NCI-H748 treated with DMSO at 0.1 percent for 48 hours (cell line): Measurements from ENCODE around the gene BCL7C.
"Not testable (repeated sequence)": the region's sequence is repeated elsewhere in the genome, so short reads cannot be mapped to it uniquely, and the experiment has no call there.

ENCODE experiments used
- DNase-seq: peaks from one replicate; lab custom pipeline; 2025; lab: John Stamatoyannopoulos, UW

Gene BCL7C

DNA sequence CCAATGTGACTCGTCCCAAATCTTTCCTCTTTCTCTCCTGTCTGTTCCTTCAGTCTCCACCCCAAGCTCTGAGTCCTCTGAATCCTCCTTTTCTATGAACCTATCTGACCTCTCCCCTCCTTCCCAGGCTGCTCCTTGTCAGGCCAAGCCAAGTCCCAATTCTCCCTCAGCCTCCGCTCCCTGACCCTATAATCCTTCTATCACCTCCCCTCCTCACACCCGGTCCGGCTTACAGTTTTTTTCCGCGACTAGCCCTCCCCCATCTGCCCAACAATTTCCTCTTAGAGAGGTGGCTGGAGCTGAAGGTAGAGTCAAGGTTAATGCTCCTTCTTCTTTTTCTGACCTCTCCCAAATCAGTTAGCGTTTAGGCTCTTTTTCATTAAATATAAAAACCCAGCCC is 33.1 kb downstream of the BCL7C start:
- not testable (repeated sequence) for DNase-seq

DNA sequence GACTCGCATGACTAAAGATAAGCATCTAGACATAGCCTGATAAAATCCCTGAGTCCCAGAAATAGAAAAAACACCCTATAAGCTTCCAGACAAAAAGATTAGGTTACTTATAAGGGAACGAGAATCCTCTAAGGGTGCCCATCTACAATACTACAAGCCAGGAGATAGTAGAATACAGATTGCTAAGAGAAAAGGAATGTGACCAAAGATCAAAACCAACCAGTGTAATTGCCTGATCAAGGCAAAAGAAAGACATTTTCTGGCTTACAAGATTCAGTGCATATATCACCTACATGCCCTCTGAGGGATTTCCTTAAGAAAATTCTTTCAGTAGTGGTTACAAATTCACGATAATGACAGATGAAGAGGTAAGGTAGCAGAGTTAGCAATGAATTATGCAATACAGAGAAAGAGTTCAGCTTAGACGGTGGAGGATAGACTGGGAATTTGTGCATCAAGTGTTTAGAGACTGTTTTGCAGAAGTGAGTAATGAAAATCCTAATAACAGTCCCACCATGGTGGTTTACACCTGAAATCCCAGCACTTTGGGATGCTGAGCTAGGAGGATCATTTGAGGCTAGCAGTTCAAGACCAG is 35.0 kb downstream of the BCL7C start:
- no peak for DNase-seq

DNA sequence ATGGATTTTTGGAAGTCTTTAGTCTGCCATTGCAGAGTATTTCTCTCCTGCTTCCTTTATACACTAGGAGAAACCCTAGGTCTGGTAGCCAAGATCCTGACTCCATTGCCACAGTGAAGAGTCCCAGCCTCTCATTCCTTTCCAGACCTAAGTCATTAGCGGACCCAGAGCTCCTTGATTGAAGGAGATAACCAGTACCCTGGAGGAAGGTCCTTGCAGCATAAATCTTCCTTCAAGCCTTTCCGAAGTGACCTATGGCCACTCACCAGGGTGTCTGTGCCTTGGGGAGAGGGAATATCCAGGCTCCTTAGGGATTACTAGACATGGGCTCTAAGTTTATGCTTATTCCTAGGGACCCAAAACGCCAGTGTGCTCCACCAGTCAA is 35.8 kb downstream of the BCL7C start:
- DNase-seq, result no peak

DNA sequence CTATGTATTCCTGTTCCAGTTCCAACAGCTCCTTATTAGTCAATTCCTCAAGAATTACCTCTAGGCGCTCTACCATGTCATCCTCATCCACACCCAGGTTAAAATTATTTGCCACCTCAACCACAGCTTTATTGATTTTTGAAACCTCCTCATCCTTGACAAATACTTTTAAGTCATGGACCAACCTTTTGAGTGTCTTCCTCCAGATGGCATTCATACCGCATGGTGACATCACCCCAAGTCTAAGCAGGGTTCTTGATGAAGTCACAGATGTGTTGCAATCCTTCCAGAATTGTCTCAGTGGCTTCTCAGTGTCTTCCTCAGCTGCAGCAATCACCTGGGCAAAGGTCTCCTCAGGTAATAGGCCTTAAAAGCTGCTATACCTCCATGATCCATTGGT is 40.1 kb downstream of the BCL7C start:
- DNase-seq, result no peak

DNA sequence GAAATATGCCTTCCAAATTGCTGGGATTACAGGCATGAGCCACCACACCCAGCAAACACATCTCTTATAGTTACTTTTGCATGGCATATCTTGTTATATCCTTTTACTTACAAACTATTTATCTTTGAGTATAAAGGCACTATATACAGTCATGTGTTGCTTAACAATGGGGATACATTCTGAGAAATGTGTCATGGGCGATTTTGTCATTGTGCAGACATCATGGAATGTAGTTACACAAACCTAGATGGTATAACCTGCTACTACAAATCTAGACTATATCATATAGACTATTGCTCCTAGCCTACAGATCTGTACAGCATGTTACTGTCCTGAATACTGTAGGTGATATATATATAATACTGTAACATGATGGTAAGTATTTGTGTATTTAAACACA is 43.6 kb downstream of the BCL7C start:
- no peak for DNase-seq

DNA sequence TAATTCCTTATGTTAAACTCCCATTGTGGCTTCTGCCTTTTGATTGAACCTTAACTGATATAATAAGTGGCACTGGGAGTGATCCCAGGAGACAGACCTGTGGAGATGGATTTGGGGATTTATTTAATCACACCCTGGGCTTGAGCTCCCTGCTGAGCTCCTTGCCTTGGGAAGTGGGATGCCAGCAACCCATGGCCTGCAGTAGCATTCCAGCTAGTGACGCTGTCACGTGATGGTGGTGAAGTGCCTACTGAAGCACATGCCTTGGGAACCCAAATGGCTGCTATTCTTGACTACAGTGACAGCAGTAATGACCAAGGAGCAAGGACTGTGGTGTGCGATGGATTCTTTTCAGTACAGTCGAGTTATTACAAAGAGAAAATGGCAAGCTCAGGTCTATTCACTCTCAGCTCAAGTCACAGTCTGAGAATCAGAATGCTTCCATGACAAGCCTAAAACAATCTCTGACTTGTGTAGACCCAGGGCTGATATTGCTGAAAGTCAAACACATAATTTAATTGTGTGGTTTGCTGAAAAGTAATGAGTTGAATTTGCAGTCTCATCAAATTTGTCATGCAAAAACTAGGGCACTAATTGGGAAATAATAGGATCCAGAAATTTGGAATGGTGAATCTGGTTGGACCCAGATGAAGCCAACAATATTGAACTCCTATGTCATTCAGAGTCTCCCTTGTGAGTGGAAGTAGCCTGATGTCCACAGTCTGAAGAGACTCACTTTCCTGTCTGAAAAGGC is 47.1 kb downstream of the BCL7C start:
- no peak for DNase-seq

DNA sequence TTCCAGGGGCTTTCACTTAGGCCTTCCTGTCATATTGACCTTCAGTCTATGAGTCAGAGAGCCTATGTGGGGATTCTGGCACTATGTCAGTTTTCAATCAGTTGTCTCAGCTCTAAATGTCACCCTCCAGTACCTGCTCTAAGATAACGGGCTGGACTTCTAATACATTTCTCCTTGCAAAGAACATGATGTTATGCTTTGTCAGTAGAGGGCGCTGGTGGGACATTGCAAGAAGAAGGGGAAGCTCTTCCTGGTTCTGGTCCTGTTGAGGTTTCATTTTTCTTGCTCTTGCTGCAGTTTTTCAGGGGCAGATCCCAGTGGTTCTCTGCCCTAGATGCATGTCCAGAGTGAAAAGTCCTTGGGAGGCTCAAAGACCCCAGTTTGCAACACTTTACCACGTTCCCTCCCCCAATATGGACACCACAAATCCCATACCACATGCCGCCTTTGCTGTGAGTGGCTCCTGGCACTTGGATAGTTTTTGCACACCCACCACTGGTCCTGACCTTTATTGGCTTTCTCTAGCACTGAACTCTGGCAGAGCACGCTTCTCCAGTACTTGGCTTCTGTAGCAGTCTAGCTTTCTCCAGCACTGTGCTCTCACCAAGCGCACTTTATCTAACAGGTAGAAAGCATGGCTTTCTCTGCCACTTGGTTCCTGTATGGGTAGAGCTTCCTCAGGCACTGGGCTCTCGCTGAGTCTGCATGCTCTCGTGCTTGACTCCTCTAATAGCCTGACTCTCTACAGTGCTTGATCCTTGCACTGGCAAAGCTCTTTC is 49.0 kb downstream of the BCL7C start:
- DNase-seq, result peak; percentile 50

DNA sequence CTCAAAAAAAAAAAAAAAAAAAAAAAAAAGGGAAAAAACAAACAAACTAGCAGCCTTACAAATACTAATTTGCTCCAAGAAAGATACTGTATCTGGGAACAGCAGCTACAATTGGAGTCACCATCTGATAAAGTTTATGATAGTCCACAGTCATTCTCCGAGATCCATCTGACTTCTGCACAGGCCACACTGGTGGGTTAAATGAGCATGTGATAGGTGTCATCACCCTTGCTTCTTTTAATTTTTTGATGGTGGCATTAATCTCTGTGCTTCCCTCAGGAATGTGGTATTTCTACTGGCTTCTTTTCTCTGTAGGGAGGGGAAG is 49.6 kb downstream of the BCL7C start:
- DNase-seq, result no peak

DNA sequence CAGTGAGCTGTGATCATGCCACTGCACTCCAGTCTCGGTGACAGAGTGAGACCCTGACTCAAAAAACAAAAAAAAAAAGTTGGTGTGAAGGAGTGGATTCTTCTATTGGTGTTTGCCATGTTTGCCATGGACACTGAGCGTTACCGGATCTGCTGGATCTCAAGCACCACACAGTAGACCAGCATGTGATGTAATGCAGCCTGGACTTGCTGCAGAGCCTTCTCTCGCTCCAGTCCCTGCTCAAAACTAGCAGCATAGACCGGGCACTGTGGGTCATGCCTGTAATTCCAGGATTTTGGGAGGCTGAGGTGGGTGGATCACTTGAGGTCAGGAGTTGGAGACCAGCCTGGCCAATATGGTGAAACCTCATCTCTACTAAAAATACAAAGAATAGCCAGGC is 50.4 kb downstream of the BCL7C start:
- no peak for DNase-seq

DNA sequence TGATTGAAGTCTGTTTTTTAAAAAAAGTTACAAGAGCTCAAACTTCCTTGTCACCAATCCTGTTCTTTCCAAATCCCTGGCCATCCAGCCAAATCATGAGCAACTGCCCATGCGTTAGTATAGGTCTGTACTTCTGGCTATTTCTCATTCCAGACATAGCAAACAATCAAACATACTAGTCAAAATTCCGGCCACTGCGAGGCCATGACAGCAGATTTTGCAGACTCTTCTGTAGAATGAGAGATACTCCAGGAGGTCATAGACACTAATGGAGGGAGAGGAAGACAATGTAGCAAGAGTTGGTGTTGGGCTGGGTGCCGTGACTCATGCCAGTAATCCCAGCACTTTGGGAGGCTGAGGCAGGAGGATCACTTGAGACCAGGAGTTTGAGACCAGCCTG is 50.9 kb downstream of the BCL7C start:
- DNase-seq, result no peak

DNA sequence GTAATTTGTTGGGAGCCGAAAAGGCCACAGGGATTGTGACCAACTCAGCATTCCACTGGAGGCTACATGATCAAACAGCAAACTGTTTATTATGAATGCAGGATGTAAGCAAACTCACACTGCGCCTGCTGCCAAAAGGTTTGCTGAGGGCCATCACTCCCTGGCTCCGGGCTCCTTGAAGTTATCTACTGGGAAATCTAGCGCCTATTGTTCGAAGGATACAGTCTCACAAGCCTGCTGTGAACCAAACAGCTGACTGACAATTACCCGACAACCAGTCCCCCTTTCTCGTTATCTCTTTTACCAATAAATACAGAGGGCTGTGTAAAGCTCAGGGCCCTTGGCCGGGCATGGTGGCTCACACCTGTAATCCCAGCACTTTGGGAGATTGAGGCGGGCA is 52.5 kb downstream of the BCL7C start:
- no peak for DNase-seq

DNA sequence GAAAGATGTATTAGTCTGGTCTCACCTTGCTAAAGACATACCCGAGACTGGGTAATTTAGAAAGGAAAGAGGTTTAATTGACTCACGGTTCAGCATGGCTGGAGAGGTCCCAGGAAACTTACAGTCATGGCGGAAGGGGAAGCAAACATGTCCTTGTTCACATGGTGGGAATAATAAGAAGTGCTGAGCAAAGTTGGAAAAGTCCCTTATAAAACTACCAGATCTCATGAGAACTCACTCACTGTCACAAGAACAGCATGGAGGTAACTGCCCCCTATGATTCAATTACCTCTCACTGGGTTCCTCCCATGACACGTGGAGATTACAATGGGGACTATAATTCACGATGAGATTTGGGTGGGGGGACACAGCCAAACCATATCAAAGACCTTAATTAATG is 53.3 kb downstream of the BCL7C start:
- no peak for DNase-seq

DNA sequence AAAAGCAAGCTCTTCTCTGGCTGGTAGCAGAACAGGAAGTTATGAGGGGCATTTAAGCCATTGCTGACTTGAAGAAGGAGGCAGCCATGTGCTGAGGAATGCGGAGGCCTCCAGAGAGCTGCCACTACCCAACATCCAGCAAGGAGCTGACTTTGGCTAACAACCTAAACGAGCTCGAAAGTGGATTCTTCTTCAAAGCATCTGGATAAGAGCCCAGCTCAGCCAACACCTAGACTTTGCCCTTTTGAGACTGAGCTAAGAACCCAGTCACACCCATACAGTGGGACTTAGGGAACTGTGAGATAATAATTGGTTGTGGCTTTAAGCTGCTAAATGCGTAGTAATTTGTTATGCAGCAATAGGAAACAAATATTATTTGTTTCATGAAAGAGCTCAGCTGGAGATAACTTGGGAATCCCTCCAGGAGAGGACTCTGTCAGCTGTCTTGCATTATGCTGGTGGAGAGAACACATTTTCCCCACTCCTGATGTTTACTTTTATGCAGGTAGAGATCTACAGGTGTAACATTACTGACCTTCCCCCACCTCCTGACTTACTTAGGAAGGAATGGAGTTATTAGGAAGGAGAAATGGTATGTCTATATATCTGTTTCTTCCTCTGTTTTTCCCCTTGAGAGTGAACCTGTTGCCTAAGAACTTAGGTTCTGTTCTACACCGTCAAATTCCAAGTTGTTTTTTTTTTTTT is 54.2 kb downstream of the BCL7C start:
- no peak for DNase-seq

DNA sequence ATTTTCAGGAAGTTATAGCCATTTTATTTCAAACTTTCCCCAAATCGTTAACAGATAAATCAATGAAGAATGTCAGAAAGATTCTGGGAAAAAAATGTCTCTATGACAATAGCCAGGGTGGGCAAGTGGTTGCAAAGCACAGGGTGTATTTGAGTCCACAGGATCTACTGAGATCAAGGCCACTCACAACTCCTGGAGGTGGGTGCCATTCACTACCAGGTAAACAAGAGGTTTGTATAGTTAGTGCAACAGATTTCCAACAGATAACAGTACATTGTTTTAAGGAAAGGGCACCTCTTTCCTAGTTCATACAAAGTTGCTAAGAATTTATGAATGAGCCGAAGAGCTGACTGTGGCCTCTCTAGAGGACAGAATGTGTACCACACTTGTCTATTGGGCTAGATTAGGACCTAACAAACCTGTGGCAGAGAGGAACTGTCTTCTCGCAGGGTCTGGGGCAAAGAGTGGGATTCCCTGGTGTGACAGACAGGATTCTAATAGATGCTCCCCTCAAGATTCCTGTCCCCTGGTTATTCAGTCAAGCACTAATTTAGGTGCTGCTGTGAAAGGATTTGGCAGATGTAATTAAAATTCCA is 54.9 kb downstream of the BCL7C start:
- DNase-seq, result no peak

DNA sequence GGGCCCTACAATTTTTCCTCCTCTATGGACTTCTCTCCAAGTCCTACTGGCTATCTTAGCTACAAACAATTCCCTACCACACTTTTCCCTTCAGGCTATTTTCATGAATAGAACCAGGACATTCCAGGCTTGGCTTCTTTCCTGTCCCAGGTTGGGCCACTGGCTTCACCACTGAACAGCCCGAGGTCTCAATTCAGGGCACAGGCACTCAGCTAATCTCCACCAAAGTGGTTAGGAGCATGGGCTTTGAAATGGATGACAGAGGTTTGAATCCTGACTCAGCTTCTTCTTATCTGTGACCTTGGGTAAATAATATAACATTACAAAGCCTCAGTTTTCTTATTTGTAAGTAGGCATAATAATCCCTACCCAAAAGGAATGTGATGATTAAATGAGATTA is 56.0 kb downstream of the BCL7C start:
- DNase-seq, result no peak
